Suprapubic skin (tissue), 4 donors: ENCODE data around the gene FOXJ3.

Experiments used
- CTCF ChIP-seq, 2 donors: fragments of 200-600 bp in 1 of 2; fragments of 450-650 bp in 1 of 2; sonication (generic) in 1 of 2; IDR thresholded peaks; one replicate each; pipeline ENCODE4 v1.5.1; 2016 to 2019; ENCODE audit warnings: antibody characterized with exemption in 2 of 2, mild to moderate bottlenecking in 1 of 2, moderate library complexity in 1 of 2
- POLR2A ChIP-seq, 2 donors: fragments of 450-650 bp; IDR thresholded peaks; one replicate each; pipeline ENCODE4 v1.6.1; 2017; ENCODE audit warnings: antibody characterized with exemption in 2 of 2, mild to moderate bottlenecking in 2 of 2, moderate library complexity in 2 of 2
- POLR2AphosphoS5 ChIP-seq, 3 donors: sonication (generic); formaldehyde crosslinking; IDR thresholded peaks; one replicate each; pipeline ENCODE4 v1.6.1; 2017; ENCODE audit warnings: antibody characterized with exemption in 3 of 3

DNA sequence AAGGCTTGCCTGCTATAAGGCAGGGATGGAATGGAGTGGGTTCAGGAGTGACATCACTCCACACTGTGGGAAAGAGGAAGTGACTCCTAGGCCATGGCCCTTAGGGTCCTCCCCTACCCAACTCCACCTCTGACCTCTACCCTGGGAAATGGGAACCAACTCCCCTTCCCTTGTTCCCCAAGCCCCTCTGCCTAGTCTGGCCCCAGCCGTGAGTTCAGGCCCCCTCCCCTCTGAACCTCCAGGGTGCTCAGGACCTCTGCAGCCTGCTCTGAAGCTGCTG, 166.7 kb downstream of the FOXJ3 start:
- no peak for TF ChIP-seq POLR2A (IDR thresholded peaks at IDR 0.05)
- TF ChIP-seq CTCF (IDR thresholded peaks at IDR 0.05), result no peak
- no peak for TF ChIP-seq POLR2AphosphoS5 (IDR thresholded peaks at IDR 0.05)
